ENCODE results near the gene NDUFB8.

DNA sequence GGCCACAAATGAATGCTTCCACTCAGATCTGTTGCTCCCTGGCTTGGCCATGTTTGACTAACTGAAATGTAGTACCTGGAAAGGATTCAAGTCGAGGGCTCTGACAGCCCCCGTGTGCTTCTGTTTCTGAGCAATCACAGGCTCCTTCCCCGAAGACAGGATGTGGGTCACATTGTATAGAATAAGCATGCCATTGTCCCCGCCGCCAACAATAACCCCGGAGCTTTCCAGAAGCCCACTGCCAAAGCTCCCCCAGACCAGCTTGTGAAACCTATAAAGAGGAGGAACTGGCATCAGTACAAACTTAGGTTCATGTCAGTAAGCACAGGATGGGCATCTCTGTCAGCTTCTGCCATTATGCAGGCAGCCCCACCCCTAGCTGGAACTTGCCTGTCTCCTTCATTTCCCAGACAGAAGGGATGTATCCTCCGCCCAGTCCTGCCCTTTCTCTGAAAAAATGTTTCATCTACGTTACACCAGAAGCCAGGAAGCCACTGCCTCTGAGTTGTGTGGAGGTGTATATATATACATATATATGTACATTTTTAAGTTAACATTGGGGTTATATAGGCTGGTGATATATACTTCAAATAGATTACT, 20.3 kb downstream of the NDUFB8 start:
- TF ChIP-seq POLR2A (IDR thresholded peaks at IDR 0.05) = no peak
- TF ChIP-seq, protein P1, sequence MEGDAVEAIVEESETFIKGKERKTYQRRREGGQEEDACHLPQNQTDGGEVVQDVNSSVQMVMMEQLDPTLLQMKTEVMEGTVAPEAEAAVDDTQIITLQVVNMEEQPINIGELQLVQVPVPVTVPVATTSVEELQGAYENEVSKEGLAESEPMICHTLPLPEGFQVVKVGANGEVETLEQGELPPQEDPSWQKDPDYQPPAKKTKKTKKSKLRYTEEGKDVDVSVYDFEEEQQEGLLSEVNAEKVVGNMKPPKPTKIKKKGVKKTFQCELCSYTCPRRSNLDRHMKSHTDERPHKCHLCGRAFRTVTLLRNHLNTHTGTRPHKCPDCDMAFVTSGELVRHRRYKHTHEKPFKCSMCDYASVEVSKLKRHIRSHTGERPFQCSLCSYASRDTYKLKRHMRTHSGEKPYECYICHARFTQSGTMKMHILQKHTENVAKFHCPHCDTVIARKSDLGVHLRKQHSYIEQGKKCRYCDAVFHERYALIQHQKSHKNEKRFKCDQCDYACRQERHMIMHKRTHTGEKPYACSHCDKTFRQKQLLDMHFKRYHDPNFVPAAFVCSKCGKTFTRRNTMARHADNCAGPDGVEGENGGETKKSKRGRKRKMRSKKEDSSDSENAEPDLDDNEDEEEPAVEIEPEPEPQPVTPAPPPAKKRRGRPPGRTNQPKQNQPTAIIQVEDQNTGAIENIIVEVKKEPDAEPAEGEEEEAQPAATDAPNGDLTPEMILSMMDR (IDR thresholded peaks at IDR 0.05) = no peak
